GM23338 (cell line): ENCODE measurements around the gene OSBPL6. TPM values are rescaled to one million over a fixed set of nuclear protein-coding genes. Genes with fewer than 3 reads are reported as not detected.

ENCODE experiments used
- ATAC-seq: fragments of 200-7000 bp; cut with Tn5 transposase; 3 replicates; pipeline ENCODE4 v1.9.1; 2020
- DNase-seq: peaks from one replicate; pipeline ENCODE4 v3.0.0-alpha.2; 2015; ENCODE audit warnings: low spot score
- H2AFZ ChIP-seq: fragments of 200-600 bp; sonication (generic); 2 replicates; pipeline ENCODE4 v1.8.0; 2016; ENCODE audit warnings: antibody characterized with exemption, mild to moderate bottlenecking, moderate library complexity
- H3F3A ChIP-seq: fragments of 200-600 bp; sonication (generic); replicated peaks from 2 replicates; pipeline ENCODE4 v1.8.0; 2017; ENCODE audit warnings: antibody characterized with exemption, mixed run types, low read depth
- H3K27ac ChIP-seq: fragments of 200-600 bp; sonication (generic); 2 replicates; pipeline ENCODE4 v1.6.1; 2016; ENCODE audit warnings: low read depth
- H3K27me3 ChIP-seq: fragments of 200-600 bp; sonication (generic); 2 replicates; pipeline ENCODE4 v1.8.0; 2016; ENCODE audit warnings: mild to moderate bottlenecking, mixed run types, moderate library complexity; ENCODE audit not compliant: insufficient read depth
- H3K36me3 ChIP-seq: fragments of 200-600 bp; sonication (generic); 2 replicates; pipeline ENCODE4 v1.8.0; 2016; ENCODE audit warnings: mild to moderate bottlenecking; ENCODE audit not compliant: insufficient read depth
- H3K4me1 ChIP-seq: fragments of 200-600 bp; sonication (generic); 2 replicates; pipeline ENCODE4 v1.8.0; 2016; ENCODE audit warnings: mild to moderate bottlenecking, moderate library complexity; ENCODE audit not compliant: insufficient read depth
- H3K4me2 ChIP-seq: fragments of 200-600 bp; sonication (generic); 2 replicates; pipeline ENCODE4 v1.7.1; 2017; ENCODE audit warnings: mixed run types
- H3K4me3 ChIP-seq: fragments of 200-600 bp; sonication (generic); 2 replicates; pipeline ENCODE4 v1.6.1; 2016; ENCODE audit warnings: mixed run types
- H3K79me2 ChIP-seq: fragments of 200-600 bp; sonication (generic); replicated peaks from 2 replicates; pipeline ENCODE4 v1.8.0; 2017; ENCODE audit warnings: mild to moderate bottlenecking; ENCODE audit not compliant: insufficient read depth
- H3K9me2 ChIP-seq: fragments of 200-600 bp; sonication (generic); 2 replicates; pipeline ENCODE4 v1.8.0; 2017; ENCODE audit not compliant: insufficient read depth
- H4K20me1 ChIP-seq: fragments of 200-600 bp; sonication (generic); replicated peaks from 2 replicates; pipeline ENCODE4 v1.8.0; 2017; ENCODE audit warnings: mild to moderate bottlenecking; ENCODE audit not compliant: insufficient read depth
- H3K27ac Mint-ChIP-seq: 2 replicates; pipeline ENCODE4 v1.8.0; 2020; ENCODE audit warnings: inconsistent platforms, mild to moderate bottlenecking, moderate library complexity, mixed read lengths
- H3K27me3 Mint-ChIP-seq: 3 replicates; pipeline ENCODE4 v1.8.0; 2022; ENCODE audit warnings: low read depth, mild to moderate bottlenecking, moderate library complexity, mixed read lengths, inconsistent platforms; ENCODE audit not compliant: insufficient read depth, poor library complexity
- H3K36me3 Mint-ChIP-seq: 3 replicates; pipeline ENCODE4 v1.8.0; 2021; ENCODE audit warnings: low read depth, mild to moderate bottlenecking, inconsistent platforms, moderate library complexity, mixed read lengths
- H3K4me1 Mint-ChIP-seq: 3 replicates; pipeline ENCODE4 v1.8.0; 2020; ENCODE audit warnings: mild to moderate bottlenecking, inconsistent platforms, mixed read lengths
- H3K4me3 Mint-ChIP-seq: 3 replicates; pipeline ENCODE4 v1.8.0; 2021; ENCODE audit warnings: moderate library complexity, mild to moderate bottlenecking, inconsistent platforms, mixed read lengths
- H3K9me3 Mint-ChIP-seq: 3 replicates; pipeline ENCODE4 v1.8.0; 2020; ENCODE audit warnings: moderate library complexity, mild to moderate bottlenecking, inconsistent platforms, mixed read lengths
- CREB1 ChIP-seq: fragments of 250-450 bp; sonication (Bioruptor Pico); IDR thresholded peaks from 2 replicates; pipeline ENCODE4 v1.5.0; 2020; ENCODE audit warnings: low read depth, mild to moderate bottlenecking, moderate library complexity
- EZH2 ChIP-seq: fragments of 200-600 bp; sonication (generic); IDR thresholded peaks from one replicate; pipeline ENCODE4 v1.8.0; 2017; ENCODE audit warnings: antibody characterized with exemption, mild to moderate bottlenecking, low read depth; ENCODE audit not compliant: unreplicated experiment
- EZH2phosphoT487 ChIP-seq: fragments of 200-600 bp; sonication (generic); IDR thresholded peaks from one replicate; pipeline ENCODE4 v1.8.1; 2018; ENCODE audit warnings: antibody characterized with exemption; ENCODE audit not compliant: unreplicated experiment
- JUNB ChIP-seq: IDR thresholded peaks from one replicate; pipeline ENCODE4 v1.6.1; 2016; ENCODE audit warnings: antibody characterized with exemption; ENCODE audit not compliant: unreplicated experiment
- NANOG ChIP-seq: IDR thresholded peaks from 2 replicates; pipeline ENCODE4 v1.6.1; 2016; ENCODE audit warnings: antibody characterized with exemption, borderline replicate concordance
- POLR2AphosphoS5 ChIP-seq: IDR thresholded peaks from 2 replicates; pipeline ENCODE4 v1.6.1; 2016; ENCODE audit warnings: antibody characterized with exemption, low read depth
- STAT1 ChIP-seq: IDR thresholded peaks from one replicate; pipeline ENCODE4 v1.6.1; 2016; ENCODE audit warnings: antibody characterized with exemption; ENCODE audit not compliant: unreplicated experiment
- ZNF114 ChIP-seq: fragments of 250-450 bp; sonication (Bioruptor Pico); IDR thresholded peaks from 2 replicates; pipeline ENCODE4 v1.5.0; 2020; ENCODE audit warnings: mild to moderate bottlenecking, moderate library complexity
- ZNF331 ChIP-seq: fragments of 250-450 bp; sonication (Bioruptor Pico); IDR thresholded peaks from 2 replicates; pipeline ENCODE4 v1.5.0; 2020; ENCODE audit warnings: low read depth, mild to moderate bottlenecking, moderate library complexity
- polyA plus RNA-seq: library from polyadenylated mRNA; unstranded; fragments of >200 nt; fragmentation: Nextera tagmentation; extraction: Ambion mirVana; gene quantifications from 2 replicates; pipeline ENCODE4 v1.2.1, GENCODE V29; 2016
- total RNA-seq: library from RNA; depleted of rRNA; stranded (reverse); fragments of >200 nt; shearing (Covaris generic); gene quantifications from 2 replicates; pipeline ENCODE4 v1.2.3, GENCODE V29; 2014
- TF ChIP-seq, protein P1 (sequence below): IDR thresholded peaks from 2 replicates; pipeline ENCODE4 v1.6.1; 2016; ENCODE audit warnings: antibody characterized with exemption
- TF ChIP-seq, protein P2 (sequence below): IDR thresholded peaks from one replicate; pipeline ENCODE4 v1.6.1; 2018; ENCODE audit warnings: antibody characterized with exemption; ENCODE audit not compliant: unreplicated experiment
- TF ChIP-seq, protein P3 (sequence below): fragments of 250-450 bp; sonication (Bioruptor Pico); IDR thresholded peaks from 2 replicates; pipeline ENCODE4 v1.5.0; 2020; ENCODE audit warnings: mild to moderate bottlenecking, moderate library complexity
- TF ChIP-seq, protein P4 (sequence below), 2 experiments: fragments of 200-600 bp in 1 of 2; sonication (generic) in 1 of 2; conservative IDR thresholded peaks; 2 replicates each; pipeline versions ENCODE4 v1.5.1 to v1.6.1; 2016 to 2017; ENCODE audit warnings: antibody characterized with exemption in 2 of 2, low read depth in 2 of 2, mild to moderate bottlenecking in 2 of 2, moderate library complexity in 1 of 2

OSBPL6 gene
- total and polyA plus RNA-seq, 2 experiments from 2014 or later: 6.0 to 8.5 TPM

DNA sequence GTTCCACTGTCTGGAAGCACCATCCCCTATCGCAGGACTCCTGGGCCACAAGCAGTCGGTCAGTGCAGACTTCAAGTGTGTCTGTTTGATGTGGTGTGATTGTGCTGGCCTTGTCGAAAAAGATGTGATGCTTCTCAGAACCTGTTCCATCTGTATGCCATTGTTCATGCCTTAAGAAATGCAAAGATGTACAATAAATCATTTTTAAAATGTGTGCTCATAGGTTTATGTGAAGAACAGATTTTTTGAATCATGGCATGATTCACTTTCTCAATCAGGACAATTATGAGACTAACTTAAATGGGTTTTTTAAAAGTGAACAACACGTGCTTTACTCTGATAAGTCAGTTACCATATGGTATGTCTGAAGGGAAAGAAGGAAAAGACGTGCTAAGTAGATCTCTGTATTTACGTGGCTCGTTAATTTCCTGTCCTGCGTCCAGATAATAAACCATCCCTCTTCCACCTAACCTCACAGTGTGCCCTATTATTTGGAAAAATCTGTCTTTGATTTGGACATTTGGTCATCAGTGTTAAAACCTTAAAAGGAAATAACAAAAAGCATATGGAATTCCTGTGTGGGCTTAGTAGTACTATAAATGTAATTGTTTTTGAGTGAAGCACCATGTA, 201.7 kb downstream of the OSBPL6 start:
- H2AFZ ChIP-seq: no peak overlapping the region
- no peak for TF ChIP-seq JUNB
- no peak for TF ChIP-seq EZH2phosphoT487
- TF ChIP-seq POLR2AphosphoS5: no peak
- no peak for TF ChIP-seq ZNF331 (CRISPR knock-in tag)
- TF ChIP-seq ZNF114: no peak
- no peak for TF ChIP-seq NANOG
- no peak for TF ChIP-seq CREB1 (CRISPR knock-in tag)
- TF ChIP-seq, protein P1, sequence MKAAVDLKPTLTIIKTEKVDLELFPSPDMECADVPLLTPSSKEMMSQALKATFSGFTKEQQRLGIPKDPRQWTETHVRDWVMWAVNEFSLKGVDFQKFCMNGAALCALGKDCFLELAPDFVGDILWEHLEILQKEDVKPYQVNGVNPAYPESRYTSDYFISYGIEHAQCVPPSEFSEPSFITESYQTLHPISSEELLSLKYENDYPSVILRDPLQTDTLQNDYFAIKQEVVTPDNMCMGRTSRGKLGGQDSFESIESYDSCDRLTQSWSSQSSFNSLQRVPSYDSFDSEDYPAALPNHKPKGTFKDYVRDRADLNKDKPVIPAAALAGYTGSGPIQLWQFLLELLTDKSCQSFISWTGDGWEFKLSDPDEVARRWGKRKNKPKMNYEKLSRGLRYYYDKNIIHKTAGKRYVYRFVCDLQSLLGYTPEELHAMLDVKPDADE: no peak
- TF ChIP-seq, protein P2, sequence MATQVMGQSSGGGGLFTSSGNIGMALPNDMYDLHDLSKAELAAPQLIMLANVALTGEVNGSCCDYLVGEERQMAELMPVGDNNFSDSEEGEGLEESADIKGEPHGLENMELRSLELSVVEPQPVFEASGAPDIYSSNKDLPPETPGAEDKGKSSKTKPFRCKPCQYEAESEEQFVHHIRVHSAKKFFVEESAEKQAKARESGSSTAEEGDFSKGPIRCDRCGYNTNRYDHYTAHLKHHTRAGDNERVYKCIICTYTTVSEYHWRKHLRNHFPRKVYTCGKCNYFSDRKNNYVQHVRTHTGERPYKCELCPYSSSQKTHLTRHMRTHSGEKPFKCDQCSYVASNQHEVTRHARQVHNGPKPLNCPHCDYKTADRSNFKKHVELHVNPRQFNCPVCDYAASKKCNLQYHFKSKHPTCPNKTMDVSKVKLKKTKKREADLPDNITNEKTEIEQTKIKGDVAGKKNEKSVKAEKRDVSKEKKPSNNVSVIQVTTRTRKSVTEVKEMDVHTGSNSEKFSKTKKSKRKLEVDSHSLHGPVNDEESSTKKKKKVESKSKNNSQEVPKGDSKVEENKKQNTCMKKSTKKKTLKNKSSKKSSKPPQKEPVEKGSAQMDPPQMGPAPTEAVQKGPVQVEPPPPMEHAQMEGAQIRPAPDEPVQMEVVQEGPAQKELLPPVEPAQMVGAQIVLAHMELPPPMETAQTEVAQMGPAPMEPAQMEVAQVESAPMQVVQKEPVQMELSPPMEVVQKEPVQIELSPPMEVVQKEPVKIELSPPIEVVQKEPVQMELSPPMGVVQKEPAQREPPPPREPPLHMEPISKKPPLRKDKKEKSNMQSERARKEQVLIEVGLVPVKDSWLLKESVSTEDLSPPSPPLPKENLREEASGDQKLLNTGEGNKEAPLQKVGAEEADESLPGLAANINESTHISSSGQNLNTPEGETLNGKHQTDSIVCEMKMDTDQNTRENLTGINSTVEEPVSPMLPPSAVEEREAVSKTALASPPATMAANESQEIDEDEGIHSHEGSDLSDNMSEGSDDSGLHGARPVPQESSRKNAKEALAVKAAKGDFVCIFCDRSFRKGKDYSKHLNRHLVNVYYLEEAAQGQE: no peak
- no peak for TF ChIP-seq STAT1
- TF ChIP-seq, protein P3, sequence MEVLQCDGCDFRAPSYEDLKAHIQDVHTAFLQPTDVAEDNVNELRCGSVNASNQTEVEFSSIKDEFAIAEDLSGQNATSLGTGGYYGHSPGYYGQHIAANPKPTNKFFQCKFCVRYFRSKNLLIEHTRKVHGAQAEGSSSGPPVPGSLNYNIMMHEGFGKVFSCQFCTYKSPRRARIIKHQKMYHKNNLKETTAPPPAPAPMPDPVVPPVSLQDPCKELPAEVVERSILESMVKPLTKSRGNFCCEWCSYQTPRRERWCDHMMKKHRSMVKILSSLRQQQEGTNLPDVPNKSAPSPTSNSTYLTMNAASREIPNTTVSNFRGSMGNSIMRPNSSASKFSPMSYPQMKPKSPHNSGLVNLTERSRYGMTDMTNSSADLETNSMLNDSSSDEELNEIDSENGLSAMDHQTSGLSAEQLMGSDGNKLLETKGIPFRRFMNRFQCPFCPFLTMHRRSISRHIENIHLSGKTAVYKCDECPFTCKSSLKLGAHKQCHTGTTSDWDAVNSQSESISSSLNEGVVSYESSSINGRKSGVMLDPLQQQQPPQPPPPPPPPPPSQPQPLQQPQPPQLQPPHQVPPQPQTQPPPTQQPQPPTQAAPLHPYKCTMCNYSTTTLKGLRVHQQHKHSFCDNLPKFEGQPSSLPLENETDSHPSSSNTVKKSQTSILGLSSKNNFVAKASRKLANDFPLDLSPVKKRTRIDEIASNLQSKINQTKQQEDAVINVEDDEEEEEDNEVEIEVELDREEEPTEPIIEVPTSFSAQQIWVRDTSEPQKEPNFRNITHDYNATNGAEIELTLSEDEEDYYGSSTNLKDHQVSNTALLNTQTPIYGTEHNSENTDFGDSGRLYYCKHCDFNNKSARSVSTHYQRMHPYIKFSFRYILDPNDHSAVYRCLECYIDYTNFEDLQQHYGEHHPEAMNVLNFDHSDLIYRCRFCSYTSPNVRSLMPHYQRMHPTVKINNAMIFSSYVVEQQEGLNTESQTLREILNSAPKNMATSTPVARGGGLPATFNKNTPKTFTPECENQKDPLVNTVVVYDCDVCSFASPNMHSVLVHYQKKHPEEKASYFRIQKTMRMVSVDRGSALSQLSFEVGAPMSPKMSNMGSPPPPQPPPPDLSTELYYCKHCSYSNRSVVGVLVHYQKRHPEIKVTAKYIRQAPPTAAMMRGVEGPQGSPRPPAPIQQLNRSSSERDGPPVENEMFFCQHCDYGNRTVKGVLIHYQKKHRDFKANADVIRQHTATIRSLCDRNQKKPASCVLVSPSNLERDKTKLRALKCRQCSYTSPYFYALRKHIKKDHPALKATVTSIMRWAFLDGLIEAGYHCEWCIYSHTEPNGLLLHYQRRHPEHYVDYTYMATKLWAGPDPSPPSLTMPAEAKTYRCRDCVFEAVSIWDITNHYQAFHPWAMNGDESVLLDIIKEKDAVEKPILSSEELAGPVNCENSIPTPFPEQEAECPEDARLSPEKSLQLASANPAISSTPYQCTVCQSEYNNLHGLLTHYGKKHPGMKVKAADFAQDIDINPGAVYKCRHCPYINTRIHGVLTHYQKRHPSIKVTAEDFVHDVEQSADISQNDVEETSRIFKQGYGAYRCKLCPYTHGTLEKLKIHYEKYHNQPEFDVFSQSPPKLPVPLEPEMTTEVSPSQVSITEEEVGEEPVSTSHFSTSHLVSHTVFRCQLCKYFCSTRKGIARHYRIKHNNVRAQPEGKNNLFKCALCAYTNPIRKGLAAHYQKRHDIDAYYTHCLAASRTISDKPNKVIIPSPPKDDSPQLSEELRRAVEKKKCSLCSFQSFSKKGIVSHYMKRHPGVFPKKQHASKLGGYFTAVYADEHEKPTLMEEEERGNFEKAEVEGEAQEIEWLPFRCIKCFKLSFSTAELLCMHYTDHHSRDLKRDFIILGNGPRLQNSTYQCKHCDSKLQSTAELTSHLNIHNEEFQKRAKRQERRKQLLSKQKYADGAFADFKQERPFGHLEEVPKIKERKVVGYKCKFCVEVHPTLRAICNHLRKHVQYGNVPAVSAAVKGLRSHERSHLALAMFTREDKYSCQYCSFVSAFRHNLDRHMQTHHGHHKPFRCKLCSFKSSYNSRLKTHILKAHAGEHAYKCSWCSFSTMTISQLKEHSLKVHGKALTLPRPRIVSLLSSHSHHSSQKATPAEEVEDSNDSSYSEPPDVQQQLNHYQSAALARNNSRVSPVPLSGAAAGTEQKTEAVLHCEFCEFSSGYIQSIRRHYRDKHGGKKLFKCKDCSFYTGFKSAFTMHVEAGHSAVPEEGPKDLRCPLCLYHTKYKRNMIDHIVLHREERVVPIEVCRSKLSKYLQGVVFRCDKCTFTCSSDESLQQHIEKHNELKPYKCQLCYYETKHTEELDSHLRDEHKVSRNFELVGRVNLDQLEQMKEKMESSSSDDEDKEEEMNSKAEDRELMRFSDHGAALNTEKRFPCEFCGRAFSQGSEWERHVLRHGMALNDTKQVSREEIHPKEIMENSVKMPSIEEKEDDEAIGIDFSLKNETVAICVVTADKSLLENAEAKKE (CRISPR knock-in tag): no peak
- TF ChIP-seq, protein P4, sequence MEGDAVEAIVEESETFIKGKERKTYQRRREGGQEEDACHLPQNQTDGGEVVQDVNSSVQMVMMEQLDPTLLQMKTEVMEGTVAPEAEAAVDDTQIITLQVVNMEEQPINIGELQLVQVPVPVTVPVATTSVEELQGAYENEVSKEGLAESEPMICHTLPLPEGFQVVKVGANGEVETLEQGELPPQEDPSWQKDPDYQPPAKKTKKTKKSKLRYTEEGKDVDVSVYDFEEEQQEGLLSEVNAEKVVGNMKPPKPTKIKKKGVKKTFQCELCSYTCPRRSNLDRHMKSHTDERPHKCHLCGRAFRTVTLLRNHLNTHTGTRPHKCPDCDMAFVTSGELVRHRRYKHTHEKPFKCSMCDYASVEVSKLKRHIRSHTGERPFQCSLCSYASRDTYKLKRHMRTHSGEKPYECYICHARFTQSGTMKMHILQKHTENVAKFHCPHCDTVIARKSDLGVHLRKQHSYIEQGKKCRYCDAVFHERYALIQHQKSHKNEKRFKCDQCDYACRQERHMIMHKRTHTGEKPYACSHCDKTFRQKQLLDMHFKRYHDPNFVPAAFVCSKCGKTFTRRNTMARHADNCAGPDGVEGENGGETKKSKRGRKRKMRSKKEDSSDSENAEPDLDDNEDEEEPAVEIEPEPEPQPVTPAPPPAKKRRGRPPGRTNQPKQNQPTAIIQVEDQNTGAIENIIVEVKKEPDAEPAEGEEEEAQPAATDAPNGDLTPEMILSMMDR (conservative IDR thresholded peaks at IDR 0.05; ENCODE audit: low read depth in 2 of 2): no peak
- TF ChIP-seq EZH2: no peak
- Mint-ChIP-seq H3K4me1 (no peaks in the 10 kb centered on the region), H3K9me3 (no peaks in the 10 kb centered on the region), H3K27me3 (no peaks in the 10 kb centered on the region), H3K36me3 (no peaks in the 10 kb centered on the region), H3K27ac (no peak overlapping the region), H3K4me3 (no peak overlapping the region)
- no peaks in the 10 kb centered on the region for H3F3A ChIP-seq
- H3K9me2 ChIP-seq: no peaks in the 10 kb centered on the region
- ATAC-seq (no peak), DNase-seq (no peak)
- no peak overlapping the region for H3K4me3 ChIP-seq
- no peaks in the 10 kb centered on the region for H4K20me1 ChIP-seq
- H3K27ac ChIP-seq: no peak overlapping the region
- H3K27me3 ChIP-seq: no peaks in the 10 kb centered on the region
- no peaks in the 10 kb centered on the region for H3K36me3 ChIP-seq
- no peaks in the 10 kb centered on the region for H3K4me1 ChIP-seq
- H3K4me2 ChIP-seq: no peak overlapping the region
- H3K79me2 ChIP-seq: no peaks in the 10 kb centered on the region
